ENCODE measurements around the gene SH3YL1. TPM values are rescaled to one million over a fixed set of nuclear protein-coding genes. Genes with fewer than 3 reads are reported as not detected.

Gene SH3YL1
- total and polyA plus RNA-seq, 2 of the 4 experiments (the other 2 are of a cell fraction), result 18.1 to 21.2 TPM

GRCh38 chr2:284896-285492 is 21.2 kb upstream of the SH3YL1 start:
- Histone ChIP-seq H3K36me3 (ENCODE audit: control insufficient read depth, insufficient read depth, low read length) (peaks cover 12% of the 10 kb centered on the region), H2AK5ac (ENCODE audit: low read depth, low read length) (no peak overlapping the region), H3K4ac (ENCODE audit: low read depth, low read length) (no peak overlapping the region), H4K5ac (ENCODE audit: low read depth, low read length) (no peak overlapping the region), H2BK20ac (ENCODE audit: low read depth, low read length) (no peak overlapping the region), H3K18ac (ENCODE audit: low read depth, low read length) (peak overlapping the region; percentile 17; the same call in 1 of the 2 replicates), H3K27me3 (ENCODE audit: control insufficient read depth, insufficient read depth, low read length) (peaks cover 24% of the 10 kb centered on the region), H3K23ac (ENCODE audit: low read depth, low read length) (no peak overlapping the region), H3K79me1 (ENCODE audit: low read depth in 1 of 2, low read length in 2 of 2) (peaks cover 0 to 4% of the 10 kb centered on the region in 2 experiments; a peak in 1 of 4 replicates), H3K9ac (ENCODE audit: low read depth, low read length) (no peak overlapping the region), H2AFZ (replicated peaks; ENCODE audit: low read length, poor library complexity) (no peak overlapping the region), H2BK120ac (ENCODE audit: low read depth, low read length) (no peak overlapping the region), H2AK9ac (replicated peaks; ENCODE audit: low read depth, low read length, poor library complexity) (peak overlapping the region; percentile 49), H4K20me1 (ENCODE audit: insufficient read depth, low read length) (no peaks in the 10 kb centered on the region), H3K27ac (ENCODE audit: insufficient read depth, low read length) (no peak overlapping the region), H4K91ac (ENCODE audit: insufficient read depth, low read depth, low read length) (no peak overlapping the region), H3K4me3 (ENCODE audit: insufficient read depth, low read depth, low read length) (no peak overlapping the region), H4K8ac (ENCODE audit: low read depth in 2 of 2, low read length in 2 of 2) (no peak overlapping the region), H3K14ac (replicated peaks; ENCODE audit: low read depth, low read length) (no peak overlapping the region), H2BK15ac (ENCODE audit: low read depth, low read length) (no peak overlapping the region), H2BK5ac (ENCODE audit: low read depth, low read length, poor library complexity, severe bottlenecking) (no peak overlapping the region), H3K4me1 (ENCODE audit: control insufficient read depth, insufficient read depth, low read length) (peaks cover 11% of the 10 kb centered on the region), H3K4me2 (ENCODE audit: low read depth, low read length) (no peak overlapping the region), H3K9me1 (ENCODE audit: insufficient read depth, low read length) (peaks cover 9% of the 10 kb centered on the region; the same call in 1 of the 2 replicates), H3K9me3 (ENCODE audit: control insufficient read depth, insufficient read depth, low read length) (no peaks in the 10 kb centered on the region), H3K56ac (ENCODE audit: extremely low read depth, insufficient read depth, low read length) (no peak overlapping the region)
- DNase-seq (no peak), ATAC-seq (ENCODE audit: low read depth) (peak; percentile 11)
- in situ Hi-C loops (cut with MboI; ENCODE audit: low sequenced_read_pairs) (no loop called here), dilution Hi-C loops (cut with HindIII; ENCODE audit: low sequenced_read_pairs, unreplicated experiment) (no loop called here), intact Hi-C loops (cut with micrococcal nuclease) (loop anchor here (2.0 kb wide), 1 partner anchor 24 kb away; no protein-coding TSS in a partner anchor)
- POLR2A ChIA-PET (ENCODE audit: unreplicated experiment), result interaction anchor here (0.7 kb wide), 1 partner anchor 21 kb away, joined by 3 read pairs; no protein-coding TSS in a partner anchor
- no TSS peak for BruUV-seq (replicated peaks)
- CTCF ChIA-PET, result no interaction called here
- TF ChIP-seq SMC3 (IDR thresholded peaks at IDR 0.05; ENCODE audit: low read depth, low read length) (no peak), BHLHE40 (IDR thresholded peaks at IDR 0.05; ENCODE audit: low read depth, low read length) (no peak), CEBPB (IDR thresholded peaks at IDR 0.05; ENCODE audit: low read depth, low read length) (no peak), RAD21 (IDR thresholded peaks at IDR 0.05; ENCODE audit: low read length) (no peak), CTCF (conservative IDR thresholded peaks at IDR 0.05; ENCODE audit: low read depth, low read length) (no peak)
- WGBS, 2 experiments (ENCODE audit: extremely low coverage in 2 of 2, insufficient read length in 1 of 2), result 60% methylated on average over 4 of the region's 13 CpGs; no CpG with 5 or more reads in 1 of the 2 experiments

Measured in IMR-90 (cell line).